Thyroid gland (tissue), 4 donors: Measurements from ENCODE around the gene ZIC4.

ENCODE experiments used
- POLR2A ChIP-seq, 2 donors: fragments of 450-650 bp; IDR thresholded peaks; one replicate each; pipeline ENCODE4 v1.6.1; 2017; ENCODE audit warnings: antibody characterized with exemption in 2 of 2, mild to moderate bottlenecking in 2 of 2, moderate library complexity in 1 of 2
- TF ChIP-seq, protein P1 (sequence below), 6 experiments: fragments of 200-600 bp in 3 of 6; fragments of 450-650 bp in 3 of 6; sonication (generic) in 3 of 6; IDR thresholded peaks; one replicate each; pipeline ENCODE4 v1.5.1; 2016 to 2019; ENCODE audit warnings: antibody characterized with exemption in 6 of 6, mild to moderate bottlenecking in 2 of 6, inconsistent platforms in 1 of 6, moderate library complexity in 1 of 6

DNA sequence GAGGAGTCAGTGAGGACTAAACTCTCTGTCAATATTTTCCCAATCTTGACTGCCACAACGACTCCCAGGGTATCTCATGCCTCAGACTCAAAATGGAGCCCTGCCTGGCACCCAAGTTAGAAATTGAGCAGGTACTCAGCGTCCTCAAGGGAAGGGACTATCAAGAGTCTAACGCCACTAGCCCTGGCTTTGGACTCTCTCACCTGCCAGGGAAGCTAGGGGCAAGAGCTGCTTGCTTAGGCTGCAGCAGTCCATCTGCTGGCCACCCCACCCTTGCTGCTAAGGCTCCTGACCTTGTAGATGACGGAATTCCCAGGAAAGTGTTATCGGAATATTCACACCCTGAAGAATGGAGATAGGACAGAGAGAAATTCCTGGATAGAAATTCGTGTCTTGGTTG, 33.0 kb downstream of the ZIC4 start:
- TF ChIP-seq, protein P1, sequence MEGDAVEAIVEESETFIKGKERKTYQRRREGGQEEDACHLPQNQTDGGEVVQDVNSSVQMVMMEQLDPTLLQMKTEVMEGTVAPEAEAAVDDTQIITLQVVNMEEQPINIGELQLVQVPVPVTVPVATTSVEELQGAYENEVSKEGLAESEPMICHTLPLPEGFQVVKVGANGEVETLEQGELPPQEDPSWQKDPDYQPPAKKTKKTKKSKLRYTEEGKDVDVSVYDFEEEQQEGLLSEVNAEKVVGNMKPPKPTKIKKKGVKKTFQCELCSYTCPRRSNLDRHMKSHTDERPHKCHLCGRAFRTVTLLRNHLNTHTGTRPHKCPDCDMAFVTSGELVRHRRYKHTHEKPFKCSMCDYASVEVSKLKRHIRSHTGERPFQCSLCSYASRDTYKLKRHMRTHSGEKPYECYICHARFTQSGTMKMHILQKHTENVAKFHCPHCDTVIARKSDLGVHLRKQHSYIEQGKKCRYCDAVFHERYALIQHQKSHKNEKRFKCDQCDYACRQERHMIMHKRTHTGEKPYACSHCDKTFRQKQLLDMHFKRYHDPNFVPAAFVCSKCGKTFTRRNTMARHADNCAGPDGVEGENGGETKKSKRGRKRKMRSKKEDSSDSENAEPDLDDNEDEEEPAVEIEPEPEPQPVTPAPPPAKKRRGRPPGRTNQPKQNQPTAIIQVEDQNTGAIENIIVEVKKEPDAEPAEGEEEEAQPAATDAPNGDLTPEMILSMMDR (IDR thresholded peaks at IDR 0.05) = no peak
- no peak for TF ChIP-seq POLR2A (IDR thresholded peaks at IDR 0.05)
